HCT116 (cell line): ENCODE data around the gene RTN4. TPM values are rescaled to one million over a fixed set of nuclear protein-coding genes. Genes with fewer than 3 reads are reported as not detected.

Experiments used
- ATAC-seq: fragments of 200-7000 bp; cut with Tn5 transposase; 2 replicates; pipeline ENCODE4 v1.9.1; 2020; ENCODE audit warnings: mild to moderate bottlenecking, moderate library complexity
- BruUV-seq: library from RNA; stranded (reverse); fragments of 400-500 nt; replicated peaks from 2 replicates; lab custom pipeline; 2021; lab: Mats Ljungman, UMichigan
- CTCF ChIA-PET: fragments of 300-600 bp; sonication (Branson Sonifier 250); formaldehyde crosslinking; loops from one replicate; lab custom pipeline; 2021; ENCODE audit warnings: antibody characterized with exemption; lab: Charles Lee
- POLR2A ChIA-PET: fragments of 300-600, 350-600 bp; sonication (Branson Sonifier 250); formaldehyde crosslinking; loops from one replicate; lab custom pipeline; 2021; ENCODE audit warnings: antibody characterized with exemption; lab: Charles Lee
- RAD21 ChIA-PET, 2 experiments: fragments of 300-600 bp; sonication (Branson Sonifier 250); formaldehyde crosslinking; loops; one replicate each; lab custom pipeline; 2023; ENCODE audit warnings: low total read pairs in 2 of 2; ENCODE audit not compliant: uncharacterized antibody in 2 of 2, unreplicated experiment in 2 of 2, low non-redundant PET in 1 of 2; lab: Charles Lee
- DNase-seq: peaks from one replicate; pipeline ENCODE4 v3.0.0-alpha.2; 2010; ENCODE audit warnings: low read depth, low spot score
- H2AFZ ChIP-seq: fragments of 200-600 bp; shearing (Covaris generic), sonication (generic); 2 replicates; pipeline ENCODE4 v1.6.1; 2017; ENCODE audit warnings: low read depth, mixed run types, mixed read lengths, antibody characterized with exemption, low read length; ENCODE audit not compliant: poor library complexity, severe bottlenecking
- H3K27ac ChIP-seq: 2 replicates; pipeline ENCODE4 v1.5.1; 2012; ENCODE audit warnings: low read depth, low read length
- H3K27me3 ChIP-seq: fragments of 200-600 bp; sonication (generic); 2 replicates; pipeline ENCODE4 v1.6.1; 2016; ENCODE audit warnings: mixed run types, low read length, mixed read lengths; ENCODE audit not compliant: insufficient read depth
- H3K36me3 ChIP-seq, 2 experiments: fragments of 200-500 bp in 1 of 2; fragments of 200-600 bp in 1 of 2; sonication (Bioruptor generic) in 1 of 2; sonication (generic) in 1 of 2; 2 replicates each; pipeline versions ENCODE4 v1.5.1 to v1.6.1; 2014 to 2016; ENCODE audit warnings: low read length in 2 of 2, inconsistent platforms in 1 of 2, mixed read lengths in 1 of 2, mixed run types in 1 of 2; ENCODE audit not compliant: insufficient read depth in 2 of 2, control insufficient read depth in 1 of 2
- H3K4me1 ChIP-seq, 2 experiments: fragments of 200-600 bp in 1 of 2; sonication (generic) in 1 of 2; 2 replicates each; pipeline versions ENCODE4 v1.5.1 to v1.6.1; 2012 to 2017; ENCODE audit warnings: low read length in 2 of 2, inconsistent platforms in 1 of 2, mild to moderate bottlenecking in 1 of 2, mixed read lengths in 1 of 2, mixed run types in 1 of 2, moderate library complexity in 1 of 2; ENCODE audit not compliant: insufficient read depth in 2 of 2, control insufficient read depth in 1 of 2
- H3K4me2 ChIP-seq: fragments of 200-600 bp; sonication (generic); 2 replicates; pipeline ENCODE4 v1.6.1; 2017; ENCODE audit warnings: mixed run types, low read length, mixed read lengths
- H3K4me3 ChIP-seq, 2 experiments: fragments of 200-600 bp in 1 of 2; sonication (generic) in 1 of 2; replicated peaks in 1 of 2; 2 replicates each; pipeline ENCODE4 v1.5.1; 2011 to 2016; ENCODE audit warnings: low read length in 2 of 2, control low read depth in 1 of 2, low read depth in 1 of 2, mild to moderate bottlenecking in 1 of 2, mixed read lengths in 1 of 2, mixed run types in 1 of 2
- H3K79me2 ChIP-seq: fragments of 200-600 bp; sonication (generic); 2 replicates; pipeline ENCODE4 v1.6.1; 2017; ENCODE audit warnings: mild to moderate bottlenecking, mixed run types, low read length, moderate library complexity, mixed read lengths; ENCODE audit not compliant: insufficient read depth
- H3K9ac ChIP-seq: fragments of 200-600 bp; sonication (generic); 2 replicates; pipeline ENCODE4 v1.6.1; 2016; ENCODE audit warnings: low read length, mixed read lengths
- H3K9me2 ChIP-seq: fragments of 200-600 bp; sonication (generic), shearing (Covaris generic); 2 replicates; pipeline ENCODE4 v1.6.1; 2017; ENCODE audit warnings: mixed run types, mild to moderate bottlenecking, moderate library complexity; ENCODE audit not compliant: insufficient read depth
- H3K9me3 ChIP-seq, 2 experiments: fragments of 200-500 bp in 1 of 2; fragments of 200-600 bp in 1 of 2; sonication (Bioruptor generic) in 1 of 2; sonication (generic) in 1 of 2; 2 replicates each; pipeline ENCODE4 v1.6.1; 2014 to 2017; ENCODE audit warnings: low read length in 2 of 2, mixed read lengths in 2 of 2, inconsistent platforms in 1 of 2, low read depth in 1 of 2, mild to moderate bottlenecking in 1 of 2, mixed run types in 1 of 2, moderate library complexity in 1 of 2; ENCODE audit not compliant: control insufficient read depth in 1 of 2, insufficient read depth in 1 of 2
- H4K20me1 ChIP-seq: fragments of 200-600 bp; sonication (generic), shearing (Covaris generic); 2 replicates; pipeline ENCODE4 v1.6.1; 2017; ENCODE audit warnings: mixed run types, mild to moderate bottlenecking, moderate library complexity; ENCODE audit not compliant: insufficient read depth
- CEBPB ChIP-seq: IDR thresholded peaks from 2 replicates; pipeline ENCODE4 v1.6.1; 2012; ENCODE audit warnings: low read depth
- EGR1 ChIP-seq: IDR thresholded peaks from 2 replicates; pipeline ENCODE4 v1.6.1; 2012; ENCODE audit warnings: low read depth
- ELF1 ChIP-seq: IDR thresholded peaks from 2 replicates; pipeline ENCODE4 v1.6.1; 2012; ENCODE audit warnings: low read depth, borderline replicate concordance
- EZH2 ChIP-seq: fragments of 200-600 bp; sonication (generic); IDR thresholded peaks from 2 replicates; pipeline ENCODE4 v1.6.1; 2017; ENCODE audit warnings: antibody characterized with exemption, mixed run types
- EZH2phosphoT487 ChIP-seq: fragments of 200-600 bp; IDR thresholded peaks from 2 replicates; pipeline ENCODE4 v1.6.1; 2018; ENCODE audit warnings: antibody characterized with exemption, borderline replicate concordance
- POLR2A ChIP-seq: IDR thresholded peaks from 2 replicates; pipeline ENCODE4 v1.7.0; 2011; ENCODE audit warnings: borderline replicate concordance; ENCODE audit not compliant: insufficient read depth, insufficient read length; ENCODE audit errors: extremely low read depth
- RAD21 ChIP-seq: IDR thresholded peaks from 2 replicates; pipeline ENCODE4 v1.6.1; 2012; ENCODE audit warnings: low read depth, mild to moderate bottlenecking
- REST ChIP-seq: IDR thresholded peaks from 2 replicates; pipeline ENCODE4 v1.6.1; 2012; ENCODE audit warnings: low read depth
- SIN3A ChIP-seq: IDR thresholded peaks from 2 replicates; pipeline ENCODE4 v1.6.1; 2012; ENCODE audit warnings: low read depth
- SP1 ChIP-seq: IDR thresholded peaks from 2 replicates; pipeline ENCODE4 v1.6.1; 2012; ENCODE audit warnings: low read depth
- SRF ChIP-seq: IDR thresholded peaks from 2 replicates; pipeline ENCODE4 v1.6.1; 2012; ENCODE audit warnings: low read depth
- TCF7L2 ChIP-seq: IDR thresholded peaks from 2 replicates; pipeline ENCODE4 v1.7.0; 2011; ENCODE audit warnings: borderline replicate concordance, inconsistent platforms; ENCODE audit not compliant: insufficient read depth, insufficient read length; ENCODE audit errors: extremely low read depth
- YY1 ChIP-seq: IDR thresholded peaks from 2 replicates; pipeline ENCODE4 v1.6.1; 2011; ENCODE audit warnings: low read length, low read depth, moderate library complexity, mild to moderate bottlenecking; ENCODE audit not compliant: insufficient replicate concordance; ENCODE audit errors: extremely low read depth
- ZNF274 ChIP-seq: fragments of 200-500 bp; sonication (Bioruptor generic); IDR thresholded peaks from 2 replicates; pipeline ENCODE4 v1.6.1; 2014; ENCODE audit warnings: mild to moderate bottlenecking, low read depth, low read length, inconsistent platforms
- intact Hi-C: fragments of 100-400 bp; cut with micrococcal nuclease; formaldehyde crosslinking; loops from 2 replicates; pipeline ENCODE4 v1.10.0; 2022
- total RNA-seq: library from RNA; stranded (reverse); gene quantifications from one replicate; pipeline ENCODE4 v1.2.1, GENCODE V29; 2021; ENCODE audit not compliant: unreplicated experiment
- TF ChIP-seq, protein P1 (sequence below): IDR thresholded peaks from 2 replicates; pipeline ENCODE4 v1.6.1; 2012

The RTN4 gene
- total RNA-seq, 1 experiment from 2014 or later: 221 TPM

- no peak for TF ChIP-seq CEBPB
- no peak for TF ChIP-seq POLR2A
- TF ChIP-seq SP1: no peak
- TF ChIP-seq ELF1: no peak
- TF ChIP-seq ZNF274: no peak
Measured at GRCh38 chr2:55033921-55034320, 16.3 kb downstream of the RTN4 start (continued).

DNA sequence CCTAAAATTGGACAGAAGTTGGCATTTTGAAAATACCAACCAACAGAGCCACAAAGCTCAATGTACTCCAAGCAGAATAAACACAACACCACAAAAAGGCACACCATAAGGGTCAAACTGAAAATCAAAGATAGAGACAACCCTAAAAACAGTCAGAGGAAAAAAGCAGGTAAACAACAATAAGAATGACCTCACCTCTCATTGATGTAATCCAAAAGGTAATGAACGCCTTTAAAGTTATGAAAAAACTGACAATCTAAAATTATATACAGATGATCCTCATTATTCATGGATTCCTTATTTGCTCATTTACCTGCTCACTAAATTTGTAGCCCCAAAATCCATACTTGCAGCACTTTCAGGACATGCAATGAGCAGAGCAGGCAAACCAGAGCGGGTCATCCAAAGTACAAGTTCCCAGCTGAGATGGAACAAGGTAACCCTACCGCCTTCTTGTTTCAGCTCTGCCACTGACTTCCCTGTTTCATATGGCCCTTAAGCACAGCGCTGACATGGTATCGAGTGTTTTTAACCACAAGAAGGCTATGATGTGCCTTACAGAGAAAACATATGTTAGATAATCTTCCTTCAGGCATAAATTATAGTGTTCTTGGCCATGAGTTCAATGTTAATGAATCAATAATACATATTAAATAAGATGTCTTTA lies 17.0 kb downstream of the RTN4 start:
- DNase-seq (no peak), ATAC-seq (no peak)
- TF ChIP-seq TCF7L2: no peak
- no peak for TF ChIP-seq EZH2phosphoT487
- no peak for TF ChIP-seq YY1
- no peak for TF ChIP-seq POLR2A
- TF ChIP-seq, protein P1, sequence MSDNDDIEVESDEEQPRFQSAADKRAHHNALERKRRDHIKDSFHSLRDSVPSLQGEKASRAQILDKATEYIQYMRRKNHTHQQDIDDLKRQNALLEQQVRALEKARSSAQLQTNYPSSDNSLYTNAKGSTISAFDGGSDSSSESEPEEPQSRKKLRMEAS: no peak
- TF ChIP-seq EGR1: no peak
- TF ChIP-seq EZH2: no peak
- no peak for TF ChIP-seq REST
- TF ChIP-seq SIN3A: no peak
- no peak for TF ChIP-seq RAD21
- no peak for TF ChIP-seq ZNF274
- no peak for TF ChIP-seq SRF
- ChIA-PET POLR2A (interaction anchor here (0.8 kb wide), 1 partner anchor 17 kb away, joined by 3 read pairs; the partner anchor contains the start of gene RTN4), CTCF (interaction anchor here (1.1 kb wide), 1 partner anchor 15 kb away, joined by 3 read pairs; no protein-coding TSS in a partner anchor), RAD21 (no interaction called here)
- H3K4me2 ChIP-seq: no peak overlapping the region
- 0 out of 4 replicates have a peak, but pooled peaks cover 0 to 4% of the 10 kb centered on the region in 2 experiments for H3K4me1 ChIP-seq
- H3K79me2 ChIP-seq: peaks cover 100% of the 10 kb centered on the region
- no peak overlapping the region for H3K4me3 ChIP-seq
- H3K9me3 ChIP-seq: no peaks in the 10 kb centered on the region
- no peak overlapping the region for H3K9ac ChIP-seq
- H3K27ac ChIP-seq: no peak overlapping the region
- no peak overlapping the region for H2AFZ ChIP-seq
- BruUV-seq: no TSS peak
- intact Hi-C loops: no loop called here
- no peaks in the 10 kb centered on the region for H3K27me3 ChIP-seq
- peaks cover 56% of the 10 kb centered on the region; the same call in 1 of the 2 replicates for H4K20me1 ChIP-seq
- H3K36me3 ChIP-seq: no peaks in the 10 kb centered on the region; a peak in 1 of 4 replicates
- no peaks in the 10 kb centered on the region for H3K9me2 ChIP-seq
